Glomerular visceral epithelial cell (primary cell): ENCODE data around the gene ADCK2.
"Not testable (repeated sequence)": the region's sequence is repeated elsewhere in the genome, so short reads cannot be mapped to it uniquely, and the experiment has no call there.

Experiments
- DNase-seq: peaks from one replicate; pipeline ENCODE4 v3.0.0-alpha.2; 2016; ENCODE audit errors: extremely low spot score

Gene ADCK2

GRCh38 chr7:140695381-140695780 lies 22.6 kb downstream of the ADCK2 start:
- DNase-seq: no peak

- peak; percentile 88 for DNase-seq
Observed at GRCh38 chr7:140696024-140696679, 23.4 kb downstream of the ADCK2 start.

- peak; percentile 76 for DNase-seq
Observed at GRCh38 chr7:140696680-140697446, 24.1 kb downstream of the ADCK2 start, which contains the start of gene NDUFB2. TSS of gene NDUFB2 (plus strand) at chr7:140696708. CDS start at chr7:140696745, 37 bp downstream.

- no peak for DNase-seq
Observed at GRCh38 chr7:140697447-140698143, 24.9 kb downstream of the ADCK2 start.

GRCh38 chr7:140698477-140698876 lies 25.7 kb downstream of the ADCK2 start:
- peak; percentile 22 for DNase-seq

- no peak for DNase-seq
Observed at GRCh38 chr7:140702774-140703173, 30.0 kb downstream of the ADCK2 start.

GRCh38 chr7:140704205-140704604 lies 31.5 kb downstream of the ADCK2 start:
- no peak for DNase-seq

- DNase-seq: no peak
Observed at GRCh38 chr7:140707132-140707531, 34.4 kb downstream of the ADCK2 start.

- DNase-seq: not testable (repeated sequence)
Observed at GRCh38 chr7:140708764-140709163, 36.0 kb downstream of the ADCK2 start.

- not testable (repeated sequence) for DNase-seq
Observed at GRCh38 chr7:140712392-140712791, 39.6 kb downstream of the ADCK2 start.

- DNase-seq: no peak
Observed at GRCh38 chr7:140714331-140715040, 41.7 kb downstream of the ADCK2 start.

GRCh38 chr7:140719721-140720120 lies 47.0 kb downstream of the ADCK2 start:
- DNase-seq: peak; percentile 26

- DNase-seq: peak; percentile 18
Observed at GRCh38 chr7:140722254-140722653, 49.5 kb downstream of the ADCK2 start.

GRCh38 chr7:140723006-140723405 lies 50.3 kb downstream of the ADCK2 start:
- DNase-seq: no peak

- DNase-seq: no peak
Observed at GRCh38 chr7:140723574-140723973, 50.8 kb downstream of the ADCK2 start.

GRCh38 chr7:140724706-140725105 lies 52.0 kb downstream of the ADCK2 start:
- DNase-seq: no peak

- DNase-seq: peak; percentile 29
Observed at GRCh38 chr7:140726281-140726680, 53.5 kb downstream of the ADCK2 start.

- DNase-seq: no peak
Observed at GRCh38 chr7:140732416-140732815, 59.7 kb downstream of the ADCK2 start.

- no peak for DNase-seq
Observed at GRCh38 chr7:140734096-140734495, 61.4 kb downstream of the ADCK2 start.

- no peak for DNase-seq
Observed at GRCh38 chr7:140734729-140735128, 62.0 kb downstream of the ADCK2 start.

GRCh38 chr7:140738280-140738679 lies 65.5 kb downstream of the ADCK2 start:
- DNase-seq: no peak

- not testable (repeated sequence) for DNase-seq
Observed at GRCh38 chr7:140743255-140743654, 70.5 kb downstream of the ADCK2 start.
